PFSK-1 (cell line): ENCODE data around the gene RPS28.

Experiments
- FOXP2 ChIP-seq: optimal IDR thresholded peaks from 2 replicates; pipeline ENCODE3; 2011; ENCODE audit warnings: borderline replicate concordance, control low read depth, inconsistent platforms; ENCODE audit not compliant: insufficient read depth; ENCODE audit errors: extremely low read length, extremely low read depth
- POLR2AphosphoS5 ChIP-seq: IDR thresholded peaks from 2 replicates; pipeline ENCODE4 v1.6.1; 2012; ENCODE audit warnings: low read depth, mild to moderate bottlenecking, control low read depth, low read length, moderate library complexity
- SIN3A ChIP-seq: IDR thresholded peaks from 2 replicates; pipeline ENCODE4 v1.6.1; 2012; ENCODE audit warnings: mild to moderate bottlenecking, low read length, moderate library complexity, borderline replicate concordance; ENCODE audit not compliant: insufficient read depth
- TAF1 ChIP-seq: IDR thresholded peaks from 2 replicates; pipeline ENCODE4 v1.6.1; 2012; ENCODE audit warnings: low read length, control low read depth, borderline replicate concordance; ENCODE audit not compliant: insufficient read depth
- TF ChIP-seq, protein P1 (sequence below), 2 experiments: IDR thresholded peaks; 2 replicates each; pipeline versions ENCODE4 v1.6.1 to v1.8.0; 2011 to 2012; ENCODE audit warnings: low read depth in 2 of 2, low read length in 2 of 2, control low read depth in 1 of 2, inconsistent platforms in 1 of 2, mild to moderate bottlenecking in 1 of 2, moderate library complexity in 1 of 2; ENCODE audit not compliant: insufficient read depth in 1 of 2

RPS28 gene

DNA sequence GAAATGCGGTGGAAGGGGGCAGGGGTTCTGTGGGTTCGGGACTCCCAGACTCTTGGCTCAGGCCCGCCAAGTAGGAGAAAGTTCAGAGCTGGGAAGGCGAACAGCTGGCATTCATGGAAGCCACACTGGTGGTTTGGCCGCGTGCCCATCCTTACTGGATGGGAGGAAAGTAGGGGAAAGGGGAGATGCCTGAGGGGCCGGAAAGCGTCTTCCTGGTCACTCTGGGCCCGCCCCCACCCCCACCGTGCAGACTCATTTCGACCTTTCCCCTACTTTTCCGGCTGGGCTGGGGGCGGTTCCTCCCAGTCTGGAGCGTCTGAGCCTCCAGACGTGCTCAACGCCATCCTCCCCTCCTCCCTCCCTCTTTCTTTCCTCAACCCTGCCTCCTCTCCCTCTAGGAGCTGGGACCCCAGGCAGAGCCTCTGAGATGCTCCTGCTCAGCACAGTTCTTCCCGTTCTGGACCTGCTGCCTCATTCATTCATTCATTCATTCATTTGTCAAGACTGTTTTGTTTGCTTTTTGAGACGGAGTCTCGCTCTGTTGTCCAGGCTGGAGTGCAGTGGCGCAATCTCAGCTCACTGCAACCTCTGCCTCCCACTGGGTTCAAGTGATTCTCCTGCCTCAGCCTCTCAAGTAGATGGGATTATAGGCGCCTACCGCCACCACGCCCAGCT lies 46.2 kb downstream of the RPS28 start:
- TF ChIP-seq SIN3A (no peak), FOXP2 (peak; percentile 53), POLR2AphosphoS5 (0 out of 2 replicates have a peak, but pooled peaks have one; percentile 32), TAF1 (peak; percentile 18; the same call in 1 of the 2 replicates)
- TF ChIP-seq, protein P1, sequence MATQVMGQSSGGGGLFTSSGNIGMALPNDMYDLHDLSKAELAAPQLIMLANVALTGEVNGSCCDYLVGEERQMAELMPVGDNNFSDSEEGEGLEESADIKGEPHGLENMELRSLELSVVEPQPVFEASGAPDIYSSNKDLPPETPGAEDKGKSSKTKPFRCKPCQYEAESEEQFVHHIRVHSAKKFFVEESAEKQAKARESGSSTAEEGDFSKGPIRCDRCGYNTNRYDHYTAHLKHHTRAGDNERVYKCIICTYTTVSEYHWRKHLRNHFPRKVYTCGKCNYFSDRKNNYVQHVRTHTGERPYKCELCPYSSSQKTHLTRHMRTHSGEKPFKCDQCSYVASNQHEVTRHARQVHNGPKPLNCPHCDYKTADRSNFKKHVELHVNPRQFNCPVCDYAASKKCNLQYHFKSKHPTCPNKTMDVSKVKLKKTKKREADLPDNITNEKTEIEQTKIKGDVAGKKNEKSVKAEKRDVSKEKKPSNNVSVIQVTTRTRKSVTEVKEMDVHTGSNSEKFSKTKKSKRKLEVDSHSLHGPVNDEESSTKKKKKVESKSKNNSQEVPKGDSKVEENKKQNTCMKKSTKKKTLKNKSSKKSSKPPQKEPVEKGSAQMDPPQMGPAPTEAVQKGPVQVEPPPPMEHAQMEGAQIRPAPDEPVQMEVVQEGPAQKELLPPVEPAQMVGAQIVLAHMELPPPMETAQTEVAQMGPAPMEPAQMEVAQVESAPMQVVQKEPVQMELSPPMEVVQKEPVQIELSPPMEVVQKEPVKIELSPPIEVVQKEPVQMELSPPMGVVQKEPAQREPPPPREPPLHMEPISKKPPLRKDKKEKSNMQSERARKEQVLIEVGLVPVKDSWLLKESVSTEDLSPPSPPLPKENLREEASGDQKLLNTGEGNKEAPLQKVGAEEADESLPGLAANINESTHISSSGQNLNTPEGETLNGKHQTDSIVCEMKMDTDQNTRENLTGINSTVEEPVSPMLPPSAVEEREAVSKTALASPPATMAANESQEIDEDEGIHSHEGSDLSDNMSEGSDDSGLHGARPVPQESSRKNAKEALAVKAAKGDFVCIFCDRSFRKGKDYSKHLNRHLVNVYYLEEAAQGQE (IDR thresholded peaks at IDR 0.05; ENCODE audit: insufficient read depth in 1 of 2, low read depth in 2 of 2, low read length in 2 of 2): peak in 1 of 2 experiments; percentile 54; a peak in 1 of 4 replicates

DNA sequence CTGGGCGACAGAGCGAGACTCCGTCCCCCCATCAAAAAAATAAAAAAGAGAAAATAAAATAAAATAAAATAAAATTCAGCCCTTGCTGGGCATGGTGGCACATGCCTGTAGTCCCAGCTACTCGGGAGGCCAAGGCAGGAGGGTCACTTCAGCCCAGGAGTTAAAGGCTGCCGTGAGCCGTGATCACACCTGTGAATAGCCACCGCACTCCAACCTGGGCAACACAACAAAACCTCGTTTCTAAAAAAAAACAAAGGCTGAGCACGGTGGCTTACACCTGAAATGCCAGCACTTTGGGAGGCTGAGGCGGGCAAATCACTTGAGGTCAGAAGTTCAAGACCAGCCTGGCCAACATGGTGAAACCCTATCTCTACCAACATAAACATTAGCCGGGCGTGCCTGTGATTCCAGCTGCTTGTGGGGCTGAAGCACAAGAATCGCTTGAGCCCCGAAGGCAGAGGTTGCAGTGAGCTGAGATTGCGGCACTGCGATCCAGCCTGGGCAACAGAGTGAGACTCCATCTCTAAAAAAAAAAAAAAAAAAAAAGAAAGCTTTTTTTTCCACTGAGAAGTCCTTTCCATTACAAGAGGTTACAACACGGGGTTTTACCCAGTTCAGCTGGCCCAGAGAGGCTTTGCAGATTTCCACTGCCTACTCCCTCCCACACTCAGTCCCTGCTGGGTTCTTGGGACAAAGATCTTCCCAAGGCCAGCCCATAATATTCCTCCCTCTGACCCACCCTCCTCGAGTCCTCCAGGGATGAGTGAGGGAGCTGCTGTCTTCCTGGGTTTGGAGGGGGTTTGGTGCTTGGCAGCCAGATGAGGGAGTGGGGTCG lies 49.1 kb downstream of the RPS28 start:
- TF ChIP-seq TAF1: no peak
- TF ChIP-seq POLR2AphosphoS5: no peak
- TF ChIP-seq, protein P1 (IDR thresholded peaks at IDR 0.05; ENCODE audit: insufficient read depth in 1 of 2, low read depth in 2 of 2, low read length in 2 of 2): no peak
- no peak for TF ChIP-seq FOXP2
- no peak for TF ChIP-seq SIN3A

DNA sequence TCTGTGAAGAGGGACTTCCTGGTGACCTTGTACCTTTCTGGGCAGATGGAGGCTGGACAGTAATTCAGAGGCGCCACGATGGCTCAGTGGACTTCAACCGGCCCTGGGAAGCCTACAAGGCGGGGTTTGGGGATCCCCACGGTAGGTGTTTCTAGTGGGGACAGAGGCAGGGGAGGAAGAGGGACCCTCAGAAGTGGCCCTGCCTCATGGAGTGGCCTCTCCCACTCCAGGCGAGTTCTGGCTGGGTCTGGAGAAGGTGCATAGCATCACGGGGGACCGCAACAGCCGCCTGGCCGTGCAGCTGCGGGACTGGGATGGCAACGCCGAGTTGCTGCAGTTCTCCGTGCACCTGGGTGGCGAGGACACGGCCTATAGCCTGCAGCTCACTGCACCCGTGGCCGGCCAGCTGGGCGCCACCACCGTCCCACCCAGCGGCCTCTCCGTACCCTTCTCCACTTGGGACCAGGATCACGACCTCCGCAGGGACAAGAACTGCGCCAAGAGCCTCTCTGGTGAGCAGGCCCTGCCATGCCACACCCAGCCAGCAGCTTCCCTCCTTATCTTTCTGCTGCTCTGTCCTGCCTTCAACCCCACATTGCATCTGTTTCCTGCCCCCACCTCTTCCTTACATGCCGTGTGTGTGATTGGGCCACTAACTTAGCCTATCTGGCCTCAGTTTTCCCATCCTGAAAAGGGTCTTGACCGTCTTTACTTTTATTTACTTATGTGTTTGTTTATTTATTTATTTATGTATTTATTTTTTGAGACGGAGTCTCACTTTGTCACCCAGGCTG lies 49.9 kb downstream of the RPS28 start:
- no peak for TF ChIP-seq TAF1
- no peak for TF ChIP-seq POLR2AphosphoS5
- no peak for TF ChIP-seq FOXP2
- no peak for TF ChIP-seq SIN3A
- TF ChIP-seq, protein P1 (IDR thresholded peaks at IDR 0.05; ENCODE audit: insufficient read depth in 1 of 2, low read depth in 2 of 2, low read length in 2 of 2): no peak
